HFF-Myc (cell line): ENCODE results near the gene GPC5.

Experiments
- DNase-seq: peaks from one replicate; pipeline ENCODE4 v3.0.0-alpha.2; 2011; ENCODE audit warnings: low read depth; ENCODE audit errors: extremely low read depth
- H3K4me3 ChIP-seq: replicated peaks from 2 replicates; pipeline ENCODE4 v1.5.1; 2011; ENCODE audit warnings: low read depth, mild to moderate bottlenecking, control low read depth, low read length
- TF ChIP-seq, protein P1 (sequence below): IDR thresholded peaks from 2 replicates; pipeline ENCODE4 v1.5.1; 2012; ENCODE audit warnings: mild to moderate bottlenecking, low read depth, low read length, control low read depth; ENCODE audit errors: missing control alignments

Gene GPC5

DNA sequence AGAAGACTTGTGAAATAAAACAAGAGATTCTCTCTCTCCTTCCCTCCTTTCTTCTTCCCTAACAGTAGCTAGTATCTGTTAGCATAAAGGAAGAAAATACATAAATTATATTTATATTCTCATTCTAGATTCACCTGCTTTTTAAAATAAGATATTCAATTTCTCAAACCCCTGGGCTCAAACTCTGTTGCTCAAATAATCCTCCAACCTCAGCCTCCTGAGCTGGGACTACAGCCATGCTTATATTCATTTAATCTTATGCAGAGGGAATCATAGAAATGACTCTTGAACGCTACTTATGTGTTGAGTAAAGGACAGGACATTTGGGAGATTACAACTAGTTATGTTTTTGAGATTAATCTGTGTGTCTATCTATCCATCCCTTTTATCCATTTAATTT lies 56.2 kb downstream of the GPC5 start:
- TF ChIP-seq, protein P1, sequence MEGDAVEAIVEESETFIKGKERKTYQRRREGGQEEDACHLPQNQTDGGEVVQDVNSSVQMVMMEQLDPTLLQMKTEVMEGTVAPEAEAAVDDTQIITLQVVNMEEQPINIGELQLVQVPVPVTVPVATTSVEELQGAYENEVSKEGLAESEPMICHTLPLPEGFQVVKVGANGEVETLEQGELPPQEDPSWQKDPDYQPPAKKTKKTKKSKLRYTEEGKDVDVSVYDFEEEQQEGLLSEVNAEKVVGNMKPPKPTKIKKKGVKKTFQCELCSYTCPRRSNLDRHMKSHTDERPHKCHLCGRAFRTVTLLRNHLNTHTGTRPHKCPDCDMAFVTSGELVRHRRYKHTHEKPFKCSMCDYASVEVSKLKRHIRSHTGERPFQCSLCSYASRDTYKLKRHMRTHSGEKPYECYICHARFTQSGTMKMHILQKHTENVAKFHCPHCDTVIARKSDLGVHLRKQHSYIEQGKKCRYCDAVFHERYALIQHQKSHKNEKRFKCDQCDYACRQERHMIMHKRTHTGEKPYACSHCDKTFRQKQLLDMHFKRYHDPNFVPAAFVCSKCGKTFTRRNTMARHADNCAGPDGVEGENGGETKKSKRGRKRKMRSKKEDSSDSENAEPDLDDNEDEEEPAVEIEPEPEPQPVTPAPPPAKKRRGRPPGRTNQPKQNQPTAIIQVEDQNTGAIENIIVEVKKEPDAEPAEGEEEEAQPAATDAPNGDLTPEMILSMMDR: no peak
- no peak for DNase-seq
- no peak overlapping the region for H3K4me3 ChIP-seq

DNA sequence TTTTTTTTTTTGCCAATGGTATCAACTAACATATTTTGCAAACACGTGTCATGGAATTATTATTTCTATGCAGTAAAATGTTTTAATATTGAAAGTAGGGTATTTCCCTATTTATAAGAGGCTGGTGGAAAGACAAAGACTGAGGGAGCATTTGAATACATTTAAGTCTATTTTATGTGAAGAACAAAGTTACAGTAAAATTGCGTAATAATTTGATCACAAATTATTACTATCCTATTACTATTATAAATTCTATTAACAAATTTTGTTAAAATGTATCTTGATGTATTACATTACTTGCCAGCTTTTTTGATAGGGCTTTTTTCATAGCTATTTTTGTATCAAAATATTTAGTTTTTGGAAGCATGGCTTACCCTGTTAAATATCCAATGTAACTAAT lies 58.4 kb downstream of the GPC5 start:
- H3K4me3 ChIP-seq: no peak overlapping the region
- DNase-seq: no peak
- TF ChIP-seq, protein P1: no peak

DNA sequence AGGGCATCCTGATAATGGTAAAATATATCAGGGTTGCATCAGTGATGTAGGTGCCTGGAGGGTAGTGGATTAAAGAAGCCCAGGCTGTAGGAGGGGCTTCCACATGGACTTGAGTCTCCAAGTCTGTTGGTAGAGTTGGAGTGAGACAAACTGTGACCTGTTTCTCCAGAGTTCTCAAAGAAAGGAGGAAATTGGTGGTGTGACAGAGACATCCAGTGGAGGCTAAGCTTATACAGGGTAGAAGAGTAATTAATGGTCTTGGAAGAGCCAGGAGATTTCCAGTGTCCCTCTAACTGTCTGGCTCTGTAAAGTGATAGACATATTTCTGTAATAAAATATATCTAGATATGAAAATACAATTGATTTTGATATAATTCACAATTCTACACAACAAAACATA lies 61.1 kb downstream of the GPC5 start:
- TF ChIP-seq, protein P1: no peak
- no peak for DNase-seq

DNA sequence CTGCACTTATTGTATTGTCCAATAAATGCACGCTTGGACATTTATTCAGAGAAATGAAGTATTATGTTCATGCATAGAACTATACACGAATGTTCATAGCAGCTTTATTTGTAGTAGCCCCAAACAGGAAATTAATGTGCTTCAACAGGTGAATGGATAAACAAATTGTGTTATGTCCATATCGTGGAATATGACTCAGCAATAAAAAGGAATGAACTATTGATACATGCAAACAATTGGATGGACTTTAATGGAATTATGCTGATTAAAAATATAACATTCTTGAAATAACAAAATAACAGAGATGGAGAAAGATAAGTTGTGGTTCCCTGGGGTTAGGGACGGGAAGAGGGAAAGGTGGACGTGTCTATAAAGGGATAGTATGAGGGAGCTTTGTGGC lies 65.9 kb downstream of the GPC5 start:
- no peak for DNase-seq
- H3K4me3 ChIP-seq: no peak overlapping the region
- TF ChIP-seq, protein P1: no peak

More for the DNA sequence above, 61.1 kb downstream of the GPC5 start:
- H3K4me3 ChIP-seq: no peak overlapping the region

DNA sequence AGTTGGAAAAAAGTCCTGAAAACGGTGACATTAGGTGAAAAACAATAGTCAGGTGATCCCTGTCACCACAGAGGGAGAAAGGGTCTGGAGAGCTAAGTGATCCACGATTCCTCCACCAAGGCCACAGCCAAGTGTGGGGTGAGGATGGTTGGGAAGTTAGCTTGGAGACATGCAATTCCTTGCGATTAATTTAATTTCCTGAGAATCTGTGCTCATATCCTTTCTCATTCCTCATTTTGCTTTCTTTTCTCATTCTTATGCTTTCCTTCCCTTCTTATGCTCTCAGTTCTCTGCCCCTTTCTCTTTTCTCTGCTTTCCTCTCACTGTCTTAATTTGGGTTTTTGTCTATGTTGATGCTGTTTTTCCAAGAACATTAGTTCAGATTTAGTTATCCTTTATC lies 68.8 kb downstream of the GPC5 start:
- no peak overlapping the region for H3K4me3 ChIP-seq
- no peak for DNase-seq
- TF ChIP-seq, protein P1: no peak

DNA sequence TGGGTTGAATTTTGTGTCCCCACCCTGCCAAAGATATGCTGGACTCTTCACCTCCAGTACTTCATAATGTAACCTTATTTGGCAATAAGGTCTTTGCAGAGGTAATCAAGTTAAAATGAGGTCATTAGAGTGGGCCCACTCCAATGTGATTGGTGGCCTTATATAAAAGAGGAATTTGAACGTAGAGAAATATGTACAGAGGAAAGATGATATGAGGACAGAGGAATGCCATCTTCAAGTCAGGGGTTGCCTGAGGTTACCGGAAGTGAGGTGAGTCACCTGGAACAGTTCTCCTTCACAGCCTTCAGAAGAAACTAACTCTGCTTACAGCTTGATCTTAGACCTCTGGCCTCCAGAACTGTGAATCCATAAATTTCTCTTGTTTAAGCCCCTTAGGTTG lies 69.9 kb downstream of the GPC5 start:
- DNase-seq: no peak
- TF ChIP-seq, protein P1: no peak
- no peak overlapping the region for H3K4me3 ChIP-seq

DNA sequence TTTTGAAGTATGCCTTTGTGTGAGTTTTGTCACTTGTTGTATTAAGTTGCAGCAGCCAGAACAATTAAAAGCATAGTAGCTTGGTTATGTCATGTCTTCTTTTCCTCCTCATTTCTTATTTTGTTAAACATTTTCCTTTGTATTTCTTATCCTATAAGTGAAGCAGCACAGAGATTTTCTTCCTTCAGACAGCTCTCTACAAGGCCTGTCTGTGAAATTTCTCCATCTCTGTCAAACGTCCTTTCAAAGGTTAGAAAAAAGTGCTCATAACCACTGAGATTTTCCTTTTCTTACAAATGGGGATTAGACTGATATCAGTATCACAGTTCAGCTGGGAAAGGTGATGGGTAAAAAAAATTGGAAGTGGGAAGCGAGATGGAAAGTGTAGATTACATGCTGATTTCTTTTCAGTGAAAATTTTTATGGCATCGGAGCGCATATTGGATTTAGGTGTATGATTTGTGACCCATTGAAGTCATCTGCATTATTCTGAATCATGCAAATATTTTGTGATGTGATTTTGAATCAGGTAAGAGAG lies 71.7 kb downstream of the GPC5 start:
- no peak overlapping the region for H3K4me3 ChIP-seq
- TF ChIP-seq, protein P1: no peak
- no peak for DNase-seq
